CD4-positive, alpha-beta T cell treated with Interferon alpha-2 for 1 hour (primary cell): ENCODE results near the gene CD28.
A peak's percentile ranks its signal among the peaks of the same experiment; 100 is the strongest.

Experiments used
- DNase-seq, 2 donors: peaks; one replicate each; pipeline ENCODE4 v3.0.0-alpha.2; 2020 to 2022

The CD28 gene

GRCh38 chr2:203719456-203720410, 13.3 kb downstream of the CD28 start:
- DNase-seq = peak; percentile 58 to 84

GRCh38 chr2:203720915-203721672, 14.7 kb downstream of the CD28 start:
- no peak for DNase-seq

GRCh38 chr2:203721781-203722300, 15.4 kb downstream of the CD28 start:
- DNase-seq = no peak

- DNase-seq = no peak
These were observed 16.0 kb downstream of the CD28 start for GRCh38 chr2:203722411-203722810.

- no peak for DNase-seq
These were observed 21.9 kb downstream of the CD28 start for GRCh38 chr2:203728321-203728720.

- DNase-seq = no peak
These were observed 23.8 kb downstream of the CD28 start for GRCh38 chr2:203730076-203730729.

- no peak for DNase-seq
These were observed 24.4 kb downstream of the CD28 start for GRCh38 chr2:203730883-203731282.

- DNase-seq = no peak
These were observed 25.9 kb downstream of the CD28 start for GRCh38 chr2:203732092-203732952.

- DNase-seq = no peak
These were observed 26.6 kb downstream of the CD28 start for GRCh38 chr2:203732953-203733510.

GRCh38 chr2:203733684-203734083, 27.2 kb downstream of the CD28 start:
- DNase-seq = no peak

- no peak for DNase-seq
These were observed 28.0 kb downstream of the CD28 start for GRCh38 chr2:203734276-203734983.

GRCh38 chr2:203737360-203737759, 30.9 kb downstream of the CD28 start:
- DNase-seq = no peak

- peak in 1 of 2 donors; percentile 50 for DNase-seq
These were observed 32.9 kb downstream of the CD28 start for GRCh38 chr2:203739351-203739750.

GRCh38 chr2:203740871-203741281, 34.4 kb downstream of the CD28 start:
- peak; percentile 58 to 80 for DNase-seq

- DNase-seq = peak in 1 of 2 donors; percentile 43
These were observed 35.1 kb downstream of the CD28 start for GRCh38 chr2:203741566-203741965.

- DNase-seq = no peak
These were observed 37.1 kb downstream of the CD28 start for GRCh38 chr2:203743441-203743981.

- DNase-seq = no peak
These were observed 37.7 kb downstream of the CD28 start for GRCh38 chr2:203744091-203744490.

- no peak for DNase-seq
These were observed 38.8 kb downstream of the CD28 start for GRCh38 chr2:203745267-203745666.

GRCh38 chr2:203748331-203749126, 42.1 kb downstream of the CD28 start:
- peak in 1 of 2 donors; percentile 30 for DNase-seq
